IPS-18c (cell line): ENCODE results near the gene CGB7.
"Not testable (repeated sequence)": the region's sequence is repeated elsewhere in the genome, so short reads cannot be mapped to it uniquely, and the experiment has no call there.

Source experiments
- H3K4me3 ChIP-seq: 2 replicates; pipeline ENCODE4 v1.7.0; 2013; ENCODE audit warnings: low read depth, mild to moderate bottlenecking, low read length, moderate library complexity; ENCODE audit not compliant: insufficient read depth
- H3K9me3 ChIP-seq: one replicate; pipeline ENCODE4 v1.6.1; 2013; ENCODE audit warnings: mild to moderate bottlenecking, low read length, moderate library complexity; ENCODE audit not compliant: control insufficient read depth, insufficient read depth

CGB7 gene

GRCh38 chr19:49084206-49085019, 26.9 kb upstream of the CGB7 start:
- Histone ChIP-seq H3K4me3 (peak overlapping the region; percentile 95; the same call in 1 of the 2 replicates), H3K9me3 (no peaks in the 10 kb centered on the region)

DNA sequence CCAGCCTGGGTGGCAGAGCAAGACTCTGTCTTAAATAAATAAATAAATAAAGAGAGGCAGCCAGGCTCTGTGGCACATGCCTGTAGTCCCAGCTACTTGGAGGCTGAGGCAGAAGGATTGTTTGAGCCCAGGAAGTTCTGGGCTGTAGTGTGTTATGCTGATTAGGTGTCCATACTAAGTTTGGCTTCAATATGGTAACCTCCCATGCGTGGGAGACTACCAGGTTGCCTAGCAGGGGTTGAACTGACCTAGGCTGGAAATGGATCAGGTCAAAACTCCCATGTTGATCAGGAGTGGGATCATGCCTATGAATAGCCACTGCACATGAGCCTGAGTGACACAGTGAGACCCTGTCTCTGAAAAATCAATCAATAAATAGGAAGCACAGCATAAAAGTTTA, 23.7 kb upstream of the CGB7 start:
- H3K4me3 ChIP-seq = no peak overlapping the region
- no peaks in the 10 kb centered on the region for H3K9me3 ChIP-seq

DNA sequence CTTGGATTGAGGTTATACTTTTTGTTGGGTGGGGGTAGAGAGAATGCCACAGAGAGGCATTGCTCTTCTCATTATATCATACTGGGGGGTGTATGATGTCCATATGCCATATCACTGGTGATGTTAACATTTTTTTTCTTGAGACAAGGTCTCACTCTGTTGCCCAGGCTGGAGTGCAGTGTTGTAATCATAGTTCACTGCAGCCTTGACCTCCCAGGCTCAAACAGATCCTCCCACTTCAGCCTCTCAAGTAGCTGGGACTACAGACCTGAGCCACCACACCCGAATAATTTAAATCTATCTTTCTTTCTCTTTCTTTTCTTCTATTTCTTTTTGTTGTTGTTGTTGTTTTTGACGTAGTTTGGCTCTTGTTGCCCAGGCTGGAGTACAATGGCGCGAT, 22.8 kb upstream of the CGB7 start:
- no peak overlapping the region for H3K4me3 ChIP-seq

DNA sequence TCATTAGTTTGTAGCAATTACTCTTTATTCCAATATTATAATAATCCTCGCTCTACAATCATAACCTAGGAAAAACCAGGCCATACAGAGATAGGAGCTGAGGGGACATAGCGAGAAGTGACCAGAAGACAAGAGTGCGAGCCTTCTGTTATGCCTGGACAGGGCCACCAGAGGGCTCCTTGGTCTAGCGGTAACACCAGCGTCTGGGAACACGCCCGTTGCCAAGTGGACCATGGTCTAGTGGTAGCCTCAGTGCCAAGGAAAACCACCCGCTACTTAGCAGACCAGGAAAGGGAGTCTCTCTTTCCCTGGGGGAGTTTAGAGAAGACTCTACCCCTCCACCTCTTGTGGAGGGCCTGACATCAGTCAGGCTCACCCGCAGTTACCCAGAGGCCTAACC, 17.3 kb upstream of the CGB7 start:
- H3K4me3 ChIP-seq, H3K9me3 ChIP-seq: not testable (repeated sequence)

More for the DNA sequence above, 22.8 kb upstream of the CGB7 start:
- H3K9me3 ChIP-seq = no peaks in the 10 kb centered on the region

GRCh38 chr19:49073514-49074378, 16.2 kb upstream of the CGB7 start:
- peaks cover 6% of the 10 kb centered on the region for H3K9me3 ChIP-seq
- H3K4me3 ChIP-seq = no peak overlapping the region

DNA sequence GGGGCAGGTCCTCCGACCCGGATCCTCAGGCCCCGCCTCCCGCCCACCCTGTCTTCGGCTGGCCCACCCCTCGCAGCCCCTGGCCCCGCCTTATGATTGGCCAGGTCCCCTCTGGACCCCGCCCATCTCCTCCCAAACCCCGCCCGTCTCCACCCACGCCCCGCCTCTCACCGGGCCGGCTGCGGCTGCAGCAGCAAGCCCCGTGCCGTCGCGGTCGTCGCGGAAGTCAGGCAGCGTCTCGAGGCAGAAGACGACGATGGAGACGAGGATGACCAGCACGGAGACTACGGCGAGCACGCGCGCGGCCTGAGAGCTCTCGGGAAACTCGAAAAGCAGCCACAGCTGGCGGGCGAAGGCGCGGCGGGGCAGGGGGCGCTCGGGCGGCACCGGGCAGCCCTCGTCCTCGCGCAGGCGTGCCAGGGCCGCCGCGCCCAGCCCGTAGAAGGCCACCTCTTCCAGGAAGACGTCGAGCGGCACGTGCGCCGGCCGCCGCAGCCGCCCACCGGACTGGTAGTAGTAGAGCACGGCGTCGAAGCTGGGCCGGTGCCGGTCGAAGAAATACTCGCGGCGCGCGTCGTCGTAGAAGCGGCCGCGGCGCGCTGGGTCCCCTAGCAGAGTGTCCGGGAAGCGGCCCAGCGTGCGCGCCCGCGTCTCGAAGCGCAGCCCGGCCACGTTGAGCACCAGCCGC, 14.5 kb upstream of the CGB7 start:
- Histone ChIP-seq H3K9me3 (peaks cover 8% of the 10 kb centered on the region), H3K4me3 (peak overlapping the region; percentile 34)

DNA sequence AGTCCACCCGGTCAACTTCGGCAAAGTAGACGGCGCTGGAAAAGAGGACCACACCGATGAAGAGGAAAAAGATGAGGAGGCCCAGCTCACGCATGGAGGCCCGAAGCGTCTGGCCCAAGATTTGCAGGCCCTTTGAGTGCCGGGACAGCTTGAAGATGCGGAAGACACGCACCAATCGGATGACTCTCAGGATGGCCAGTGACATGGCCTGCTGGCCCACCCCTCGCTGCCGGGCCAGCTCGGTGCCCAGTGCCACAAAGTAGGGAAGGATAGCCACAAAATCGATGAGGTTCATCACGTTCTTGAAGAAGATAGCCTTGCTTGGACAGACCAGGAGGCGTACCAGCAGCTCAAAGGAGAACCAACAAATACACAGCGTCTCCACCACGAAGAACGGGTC, 12.9 kb upstream of the CGB7 start:
- H3K4me3 ChIP-seq = no peak overlapping the region

DNA sequence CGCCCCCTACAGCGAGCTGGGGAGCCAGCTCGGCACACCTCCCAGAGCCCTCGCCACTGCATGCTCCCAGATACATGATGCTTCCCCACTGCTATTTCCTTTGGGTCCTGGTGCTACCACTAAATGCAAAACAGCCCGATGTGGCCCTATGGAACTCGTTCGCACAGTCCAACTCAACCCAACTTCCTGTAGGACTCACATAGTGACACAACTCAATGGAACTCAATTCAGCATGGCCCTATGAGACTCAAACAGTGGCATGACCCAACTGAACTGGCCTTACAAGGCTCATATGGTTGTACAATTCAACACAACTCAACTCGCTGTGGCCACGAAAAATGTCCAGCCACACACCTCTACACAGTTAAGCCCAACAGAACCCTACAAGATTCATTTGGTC, 11.5 kb upstream of the CGB7 start:
- H3K9me3 ChIP-seq = peaks cover 8% of the 10 kb centered on the region
- no peak overlapping the region for H3K4me3 ChIP-seq

More for the DNA sequence above, 12.9 kb upstream of the CGB7 start:
- H3K9me3 ChIP-seq = peaks cover 8% of the 10 kb centered on the region

GRCh38 chr19:49067554-49067953, 10.0 kb upstream of the CGB7 start:
- Histone ChIP-seq H3K9me3 (peaks cover 8% of the 10 kb centered on the region), H3K4me3 (no peak overlapping the region)

DNA sequence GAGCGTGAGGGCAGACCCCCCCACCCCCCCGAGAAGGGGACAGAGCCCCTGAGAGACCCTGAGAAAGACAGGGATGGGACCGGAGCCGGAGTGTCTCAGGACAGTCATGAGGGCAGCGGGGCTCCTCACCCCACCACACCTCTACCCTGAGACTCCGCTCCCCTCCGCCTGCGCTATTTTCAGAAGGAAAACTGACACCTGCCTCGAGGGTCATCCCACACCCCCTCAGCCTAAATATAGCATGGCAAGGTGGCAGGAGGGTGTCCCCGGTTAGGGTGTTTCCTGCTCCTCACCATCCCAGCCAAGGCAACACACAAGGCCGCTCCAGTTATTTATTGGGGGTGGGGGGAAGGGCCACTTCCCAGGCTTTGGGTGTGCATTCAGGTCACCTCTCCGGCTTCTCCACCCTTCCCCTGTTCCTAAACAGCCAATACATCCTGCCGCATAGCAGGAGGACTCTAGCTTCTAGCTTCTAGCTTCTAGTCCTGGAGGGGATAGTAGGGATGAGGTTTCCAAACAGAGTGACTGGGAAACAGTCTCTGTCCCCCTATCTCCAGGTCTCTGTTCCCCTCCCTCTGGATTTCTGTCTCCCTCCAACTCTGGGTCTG, 8.5 kb upstream of the CGB7 start:
- no peak overlapping the region for H3K4me3 ChIP-seq
- peaks cover 2% of the 10 kb centered on the region for H3K9me3 ChIP-seq

- H3K9me3 ChIP-seq = peaks cover 2% of the 10 kb centered on the region
- peak within 1 kb of the TSS; percentile 36; the same call in 1 of the 2 replicates for H3K4me3 ChIP-seq
Measured at GRCh38 chr19:49064768-49065611, 7.4 kb upstream of the CGB7 start, which contains the start of gene NTF4. Gene NTF4 (minus strand): TSS chr19:49064818. CDS start chr19:49061997, 2,821 bp downstream.

DNA sequence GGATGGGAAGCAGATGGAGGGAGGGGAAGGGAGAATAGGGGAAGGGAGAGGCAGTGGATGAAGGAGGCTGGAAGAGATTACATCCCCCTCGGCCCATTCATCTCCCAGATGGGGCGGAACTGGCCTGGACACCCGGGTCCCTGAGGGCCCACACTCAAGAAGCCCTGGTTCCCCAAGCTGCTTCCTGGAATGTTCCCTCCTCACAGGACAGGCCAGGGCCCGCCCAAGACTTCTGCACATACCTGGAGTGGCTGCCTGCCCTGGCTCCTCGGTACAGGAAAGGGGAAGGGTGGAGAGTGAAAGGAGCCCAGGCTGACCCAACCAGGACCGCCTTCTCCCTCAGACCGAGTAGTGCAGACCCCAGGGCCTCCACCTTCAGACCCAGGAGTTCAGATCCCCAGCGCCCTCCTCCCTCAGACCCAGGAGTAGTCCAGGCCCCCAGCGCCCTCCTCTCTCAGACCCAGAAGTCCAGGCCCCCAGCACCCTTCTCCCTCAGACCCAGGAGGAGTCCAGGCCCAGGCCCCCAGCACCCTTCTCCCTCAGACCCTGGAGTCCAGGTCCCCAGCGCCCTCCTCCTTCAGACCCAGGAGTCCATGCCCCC, 6.6 kb upstream of the CGB7 start:
- Histone ChIP-seq H3K4me3 (peak overlapping the region; percentile 36; the same call in 1 of the 2 replicates), H3K9me3 (peaks cover 2% of the 10 kb centered on the region)

GRCh38 chr19:49061445-49061844, 3.9 kb upstream of the CGB7 start:
- no peak overlapping the region for H3K4me3 ChIP-seq
- no peaks in the 10 kb centered on the region for H3K9me3 ChIP-seq

GRCh38 chr19:49061000-49061399, 3.5 kb upstream of the CGB7 start:
- H3K4me3 ChIP-seq = no peak overlapping the region
- H3K9me3 ChIP-seq = no peaks in the 10 kb centered on the region

DNA sequence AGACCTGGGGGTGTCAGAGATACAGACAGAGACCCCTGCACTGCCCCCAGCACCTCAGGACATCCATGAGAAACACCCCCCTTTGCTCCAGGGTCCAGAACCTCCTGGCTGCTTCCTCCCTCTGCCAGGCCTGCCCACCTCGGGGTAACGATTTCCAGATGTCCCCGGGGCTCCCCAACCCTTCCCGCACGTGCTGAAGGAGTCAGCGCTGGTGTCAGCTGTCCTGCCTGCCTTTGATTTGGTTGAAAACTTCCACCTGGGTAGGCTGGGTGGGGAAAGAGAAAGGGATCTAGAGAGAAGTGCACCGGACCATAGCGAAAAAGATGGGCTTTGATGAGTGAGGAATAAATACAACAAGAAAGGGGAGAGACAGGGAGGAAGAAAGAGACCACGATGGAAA, 1.5 kb upstream of the CGB7 start:
- Histone ChIP-seq H3K9me3 (no peaks in the 10 kb centered on the region), H3K4me3 (no peak overlapping the region)

GRCh38 chr19:49058562-49058961, 1.0 kb upstream of the CGB7 start:
- Histone ChIP-seq H3K4me3 (no peak overlapping the region), H3K9me3 (no peaks in the 10 kb centered on the region)
